BE2C (cell line): ENCODE data around the gene CLIC6.

ENCODE experiments used
- DNase-seq: peaks from one replicate; pipeline ENCODE4 v3.0.0-alpha.2; 2020
- H3K27me3 ChIP-seq: fragments of 250-450 bp; sonication (Bioruptor Pico); 2 replicates; pipeline ENCODE4 v1.5.1; 2020; ENCODE audit warnings: mild to moderate bottlenecking
- H3K36me3 ChIP-seq: fragments of 250-450 bp; sonication (Bioruptor Pico); 2 replicates; pipeline ENCODE4 v1.5.1; 2020; ENCODE audit warnings: mild to moderate bottlenecking
- H3K4me1 ChIP-seq: fragments of 250-450 bp; sonication (Bioruptor Pico); 2 replicates; pipeline ENCODE4 v1.5.1; 2020
- H3K4me3 ChIP-seq: 2 replicates; pipeline ENCODE4 v1.5.1; 2011; ENCODE audit warnings: low read depth, low read length
- H3K9me3 ChIP-seq: fragments of 250-450 bp; sonication (Bioruptor Pico); 2 replicates; pipeline ENCODE4 v1.5.1; 2020
- TF ChIP-seq, protein P1 (sequence below): IDR thresholded peaks from 2 replicates; pipeline ENCODE4 v1.5.1; 2012; ENCODE audit warnings: mild to moderate bottlenecking, low read depth, low read length

The CLIC6 gene

DNA sequence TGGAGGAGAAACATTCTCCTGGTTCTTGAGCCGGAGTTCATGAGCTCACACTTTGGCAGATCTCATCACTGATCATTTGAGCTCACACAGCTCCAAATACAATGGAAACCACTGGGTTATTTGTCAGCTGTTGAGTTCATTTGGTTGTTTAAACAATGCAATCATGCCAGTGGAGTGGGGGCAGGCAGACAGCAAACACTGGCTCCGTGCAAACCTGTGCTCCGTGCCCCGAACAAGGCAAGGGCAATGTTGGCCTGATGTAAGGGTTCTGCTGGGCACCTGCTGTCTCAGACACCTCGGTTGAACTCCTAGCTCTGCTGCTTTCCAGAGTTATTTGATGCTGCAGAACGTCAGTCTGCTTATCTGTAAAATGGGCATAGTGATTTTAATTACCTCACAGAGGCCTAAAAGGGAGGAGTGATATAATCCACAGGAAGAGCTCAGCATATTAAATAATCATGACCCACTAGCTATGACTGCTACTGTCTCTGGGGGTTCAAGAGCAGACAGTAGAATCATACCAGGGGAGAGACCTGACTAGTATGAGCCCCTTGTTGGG lies 20.0 kb upstream of the CLIC6 start:
- no peak for DNase-seq
- TF ChIP-seq, protein P1, sequence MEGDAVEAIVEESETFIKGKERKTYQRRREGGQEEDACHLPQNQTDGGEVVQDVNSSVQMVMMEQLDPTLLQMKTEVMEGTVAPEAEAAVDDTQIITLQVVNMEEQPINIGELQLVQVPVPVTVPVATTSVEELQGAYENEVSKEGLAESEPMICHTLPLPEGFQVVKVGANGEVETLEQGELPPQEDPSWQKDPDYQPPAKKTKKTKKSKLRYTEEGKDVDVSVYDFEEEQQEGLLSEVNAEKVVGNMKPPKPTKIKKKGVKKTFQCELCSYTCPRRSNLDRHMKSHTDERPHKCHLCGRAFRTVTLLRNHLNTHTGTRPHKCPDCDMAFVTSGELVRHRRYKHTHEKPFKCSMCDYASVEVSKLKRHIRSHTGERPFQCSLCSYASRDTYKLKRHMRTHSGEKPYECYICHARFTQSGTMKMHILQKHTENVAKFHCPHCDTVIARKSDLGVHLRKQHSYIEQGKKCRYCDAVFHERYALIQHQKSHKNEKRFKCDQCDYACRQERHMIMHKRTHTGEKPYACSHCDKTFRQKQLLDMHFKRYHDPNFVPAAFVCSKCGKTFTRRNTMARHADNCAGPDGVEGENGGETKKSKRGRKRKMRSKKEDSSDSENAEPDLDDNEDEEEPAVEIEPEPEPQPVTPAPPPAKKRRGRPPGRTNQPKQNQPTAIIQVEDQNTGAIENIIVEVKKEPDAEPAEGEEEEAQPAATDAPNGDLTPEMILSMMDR = no peak
- no peaks in the 10 kb centered on the region for H3K4me1 ChIP-seq

DNA sequence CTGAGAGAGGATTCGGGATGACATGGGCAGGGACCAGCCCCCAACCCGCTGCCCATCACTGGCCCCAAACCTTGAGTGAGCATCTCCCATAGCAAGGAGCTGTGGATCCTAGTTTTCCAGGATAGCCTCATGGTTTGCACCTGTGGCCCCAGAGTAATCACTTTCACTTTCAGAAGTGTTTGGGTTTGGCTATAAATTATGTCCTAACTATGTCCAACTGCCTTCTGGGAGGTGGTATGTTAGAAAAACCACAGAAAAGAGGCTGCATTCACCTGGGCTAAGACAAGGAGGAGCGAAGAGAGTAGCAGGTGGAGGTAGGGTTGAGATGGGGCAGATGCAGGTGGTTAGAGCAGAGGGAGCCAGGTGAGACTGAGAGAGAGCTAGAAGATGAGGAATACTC lies 19.4 kb upstream of the CLIC6 start:
- TF ChIP-seq, protein P1 = no peak
- Histone ChIP-seq H3K9me3 (no peaks in the 10 kb centered on the region), H3K36me3 (no peaks in the 10 kb centered on the region), H3K27me3 (no peaks in the 10 kb centered on the region), H3K4me1 (no peaks in the 10 kb centered on the region), H3K4me3 (no peak overlapping the region)
- no peak for DNase-seq

More for the DNA sequence above, 20.0 kb upstream of the CLIC6 start:
- Histone ChIP-seq H3K27me3 (no peaks in the 10 kb centered on the region), H3K4me3 (no peak overlapping the region), H3K36me3 (no peaks in the 10 kb centered on the region), H3K9me3 (no peaks in the 10 kb centered on the region)

DNA sequence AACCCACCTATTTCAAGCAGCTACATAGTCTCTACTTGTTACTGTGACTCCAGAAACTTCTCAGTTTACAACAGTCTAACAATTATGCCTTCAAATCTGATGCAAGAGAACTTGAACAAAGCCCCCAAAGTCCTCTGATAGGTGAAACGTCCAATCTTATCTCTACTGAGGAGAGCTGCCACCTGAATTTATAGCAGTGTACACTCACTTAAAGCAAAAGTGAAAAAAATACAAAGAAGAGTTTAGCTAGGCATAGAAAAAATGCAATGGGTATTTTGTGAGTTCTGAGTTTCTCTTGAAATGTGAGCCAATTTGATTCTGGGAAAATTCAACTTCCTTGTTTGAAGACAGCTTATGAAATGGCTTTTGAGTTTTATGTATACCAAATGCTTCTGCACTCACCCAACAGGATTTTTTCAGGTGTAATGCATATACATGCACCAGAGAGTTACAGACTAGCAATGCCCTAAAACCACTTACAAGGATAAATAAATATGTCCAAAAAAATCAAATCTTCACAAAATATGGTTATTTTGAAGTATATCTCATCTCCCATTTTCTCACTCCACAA lies 17.8 kb upstream of the CLIC6 start:
- TF ChIP-seq, protein P1 = no peak
- no peaks in the 10 kb centered on the region for H3K4me1 ChIP-seq
- no peaks in the 10 kb centered on the region for H3K36me3 ChIP-seq
- no peak for DNase-seq
- H3K4me3 ChIP-seq = no peak overlapping the region
- no peaks in the 10 kb centered on the region for H3K9me3 ChIP-seq
- no peaks in the 10 kb centered on the region for H3K27me3 ChIP-seq

DNA sequence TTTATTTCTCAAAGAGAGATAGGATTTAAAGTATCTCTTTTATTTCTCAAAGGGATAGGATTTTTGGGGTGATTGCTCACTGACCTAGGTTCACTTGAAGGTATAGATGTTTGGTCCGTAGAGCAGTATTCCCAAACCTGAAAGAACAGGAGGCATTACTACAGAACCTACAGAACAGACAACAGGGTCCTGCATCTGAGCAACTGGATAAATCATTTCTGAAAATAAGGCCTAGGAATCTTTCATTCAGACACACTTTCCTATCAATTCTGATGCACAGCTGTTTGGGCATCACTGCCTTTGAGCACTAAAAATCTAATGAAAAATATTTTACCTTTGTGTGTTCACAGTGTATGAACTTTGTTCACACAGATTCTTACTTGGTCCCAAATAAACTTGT lies 17.2 kb upstream of the CLIC6 start:
- Histone ChIP-seq H3K36me3 (no peaks in the 10 kb centered on the region), H3K4me1 (no peaks in the 10 kb centered on the region), H3K27me3 (no peaks in the 10 kb centered on the region), H3K4me3 (no peak overlapping the region), H3K9me3 (no peaks in the 10 kb centered on the region)
- DNase-seq = no peak
- TF ChIP-seq, protein P1 = no peak

DNA sequence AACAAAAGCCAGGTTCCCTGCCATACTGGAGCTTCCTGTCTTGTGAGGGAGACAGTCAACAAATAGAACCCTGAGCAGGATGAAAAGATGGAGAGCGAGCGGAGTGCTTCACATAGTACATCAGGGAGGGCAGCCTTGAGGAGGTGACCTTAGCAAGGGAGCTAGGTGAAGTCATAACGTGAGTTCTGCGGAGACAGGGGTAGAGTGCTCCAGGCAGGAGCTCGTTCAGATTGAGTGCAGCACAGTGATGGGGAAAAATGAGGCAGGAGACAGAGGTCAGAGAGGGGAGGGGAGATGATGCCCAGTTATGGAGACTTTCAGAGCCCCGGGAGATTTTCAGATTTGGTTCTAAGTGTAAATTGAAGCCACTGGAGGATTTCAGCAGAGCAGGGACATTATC lies 15.3 kb upstream of the CLIC6 start:
- TF ChIP-seq, protein P1 = no peak
- no peak for DNase-seq
- Histone ChIP-seq H3K9me3 (no peaks in the 10 kb centered on the region), H3K36me3 (no peaks in the 10 kb centered on the region), H3K4me1 (no peaks in the 10 kb centered on the region), H3K4me3 (no peak overlapping the region), H3K27me3 (no peaks in the 10 kb centered on the region)

DNA sequence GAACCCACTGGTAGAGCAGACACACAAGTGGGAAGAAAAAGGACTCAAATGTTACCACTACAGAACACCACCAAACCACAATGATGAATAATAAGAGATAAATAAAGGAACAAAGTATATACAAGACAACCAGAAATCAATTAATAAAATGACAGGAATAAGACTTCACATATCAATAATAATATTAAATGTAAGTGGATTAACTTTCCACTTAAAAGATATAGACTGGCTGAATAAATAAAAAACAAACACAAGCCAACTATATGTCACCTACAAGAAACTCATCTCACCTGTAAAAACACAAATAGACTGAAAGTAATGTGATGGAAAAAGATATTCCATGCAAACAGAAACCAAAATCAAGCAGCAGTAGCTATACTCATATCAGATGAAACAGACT lies 6.9 kb upstream of the CLIC6 start:
- Histone ChIP-seq H3K27me3 (no peaks in the 10 kb centered on the region; the same call in 1 of the 2 replicates), H3K4me3 (no peak overlapping the region), H3K36me3 (no peaks in the 10 kb centered on the region), H3K9me3 (no peaks in the 10 kb centered on the region), H3K4me1 (no peaks in the 10 kb centered on the region)
- DNase-seq = no peak
- TF ChIP-seq, protein P1 = no peak
